Tibial artery (tissue), 4 donors: ENCODE measurements around the gene RNASEL.

Experiments
- DNase-seq, 2 donors: peaks; one replicate each; pipeline ENCODE4 v3.0.0-alpha.2; 2019
- H3K27ac ChIP-seq, 2 donors: fragments of 200-600 bp; sonication (generic) in 1 of 2; 1 replicate in 1 of 2; 2 replicates in 1 of 2; pipeline ENCODE4 v1.5.1; 2018 to 2019; ENCODE audit warnings: mild to moderate bottlenecking in 1 of 2
- H3K27me3 ChIP-seq, 2 donors: fragments of 200-600 bp; sonication (generic) in 1 of 2; one replicate each; pipeline versions ENCODE4 v1.5.1 to v1.6.0; 2016 to 2019
- H3K36me3 ChIP-seq, 3 donors: fragments of 200-600 bp; sonication (generic) in 2 of 3; one replicate each; pipeline ENCODE4 v1.5.1; 2016 to 2019; ENCODE audit warnings: mild to moderate bottlenecking in 2 of 3
- H3K4me1 ChIP-seq, 4 donors: fragments of 200-600 bp; sonication (generic) in 2 of 4; 1 replicate in 3 of 4; 2 replicates in 1 of 4; pipeline ENCODE4 v1.5.1; 2016 to 2019
- H3K4me3 ChIP-seq, 2 donors: fragments of 200-600 bp; sonication (generic) in 1 of 2; 1 replicate in 1 of 2; 2 replicates in 1 of 2; pipeline ENCODE4 v1.5.1; 2018 to 2019; ENCODE audit warnings: mild to moderate bottlenecking in 2 of 2
- H3K9me3 ChIP-seq, 3 donors: fragments of 200-600 bp; sonication (generic) in 1 of 3; one replicate each; pipeline ENCODE4 v1.5.1; 2016 to 2019
- intact Hi-C: fragments of 100-400 bp; cut with DNase I; formaldehyde crosslinking; loops from one replicate; pipeline ENCODE4 v1.15.0; 2023; ENCODE audit warnings: low total_unique reads
- TF ChIP-seq, protein P1 (sequence below), 2 experiments: fragments of 200-600 bp in 1 of 2; fragments of 450-650 bp in 1 of 2; IDR thresholded peaks; one replicate each; pipeline ENCODE4 v1.5.1; 2017 to 2019; ENCODE audit warnings: antibody characterized with exemption in 2 of 2, mild to moderate bottlenecking in 1 of 2, moderate library complexity in 1 of 2

The RNASEL gene, protein sequence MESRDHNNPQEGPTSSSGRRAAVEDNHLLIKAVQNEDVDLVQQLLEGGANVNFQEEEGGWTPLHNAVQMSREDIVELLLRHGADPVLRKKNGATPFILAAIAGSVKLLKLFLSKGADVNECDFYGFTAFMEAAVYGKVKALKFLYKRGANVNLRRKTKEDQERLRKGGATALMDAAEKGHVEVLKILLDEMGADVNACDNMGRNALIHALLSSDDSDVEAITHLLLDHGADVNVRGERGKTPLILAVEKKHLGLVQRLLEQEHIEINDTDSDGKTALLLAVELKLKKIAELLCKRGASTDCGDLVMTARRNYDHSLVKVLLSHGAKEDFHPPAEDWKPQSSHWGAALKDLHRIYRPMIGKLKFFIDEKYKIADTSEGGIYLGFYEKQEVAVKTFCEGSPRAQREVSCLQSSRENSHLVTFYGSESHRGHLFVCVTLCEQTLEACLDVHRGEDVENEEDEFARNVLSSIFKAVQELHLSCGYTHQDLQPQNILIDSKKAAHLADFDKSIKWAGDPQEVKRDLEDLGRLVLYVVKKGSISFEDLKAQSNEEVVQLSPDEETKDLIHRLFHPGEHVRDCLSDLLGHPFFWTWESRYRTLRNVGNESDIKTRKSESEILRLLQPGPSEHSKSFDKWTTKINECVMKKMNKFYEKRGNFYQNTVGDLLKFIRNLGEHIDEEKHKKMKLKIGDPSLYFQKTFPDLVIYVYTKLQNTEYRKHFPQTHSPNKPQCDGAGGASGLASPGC

DNA sequence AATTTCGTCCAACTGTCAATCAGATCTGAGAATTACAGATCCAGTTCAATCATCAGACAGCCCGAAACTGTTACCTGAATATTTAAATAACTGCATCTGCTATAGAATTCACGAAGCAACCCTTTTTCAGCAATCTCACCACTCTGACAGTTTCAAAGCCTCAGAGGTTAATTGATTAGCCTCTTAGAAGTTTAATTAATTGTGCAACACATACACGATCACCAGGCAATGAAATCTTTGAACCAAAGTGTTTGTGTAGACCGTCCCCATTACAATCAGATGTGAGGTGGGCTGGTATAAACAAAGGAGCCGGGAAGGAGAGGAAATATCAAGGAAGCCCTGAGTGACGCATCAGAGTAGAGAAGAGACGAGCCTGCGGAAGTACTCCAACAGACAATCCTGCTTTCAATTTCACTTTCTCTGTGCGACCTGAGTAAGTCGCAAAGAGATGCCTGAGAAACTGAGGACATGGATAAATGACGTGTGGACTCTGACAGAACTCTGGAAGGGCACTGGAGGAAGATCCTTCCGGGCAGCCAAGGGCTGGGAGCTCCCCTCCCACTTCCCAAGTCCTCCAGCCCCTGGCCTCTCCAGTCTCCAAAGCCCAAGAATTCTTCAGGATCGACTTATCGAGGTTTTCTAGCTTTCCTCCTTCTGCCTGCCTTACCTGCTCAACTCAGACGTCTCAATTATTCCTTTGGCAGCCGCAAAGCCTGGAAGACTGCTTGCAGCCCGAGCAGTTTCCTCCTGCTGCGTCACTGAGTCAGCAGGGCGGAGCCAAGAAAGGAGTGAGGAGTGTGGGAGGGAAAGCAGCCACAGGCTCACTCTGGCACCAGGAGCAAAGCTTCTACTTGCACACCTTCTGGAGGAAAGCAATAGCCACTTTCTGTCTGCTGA lies at the start of gene RNASEL:
Gene RNASEL, minus strand, starts transcription at position 757 of the 897 bp plus-strand sequence. CDS start 2,450 bp downstream, outside the sequence.
- peak within 1 kb of the TSS; percentile 56 to 75 for H3K4me3 ChIP-seq
- peak; percentile 70 to 87 for DNase-seq
- H3K36me3 ChIP-seq: peaks cover 0 to 4% (median 0%) of the 10 kb centered on the region in 3 donors
- peaks cover 0 to 34% (median 3%) of the 10 kb centered on the region in 4 donors for H3K4me1 ChIP-seq
- H3K9me3 ChIP-seq: no peaks in the 10 kb centered on the region
- intact Hi-C loops: loop anchor here (10.0 kb wide), 1 partner anchor 504 kb away; no protein-coding TSS in a partner anchor
- H3K27me3 ChIP-seq: no peaks in the 10 kb centered on the region
- H3K27ac ChIP-seq: peak within 1 kb of the TSS; percentile 71 to 85
- TF ChIP-seq, protein P1, sequence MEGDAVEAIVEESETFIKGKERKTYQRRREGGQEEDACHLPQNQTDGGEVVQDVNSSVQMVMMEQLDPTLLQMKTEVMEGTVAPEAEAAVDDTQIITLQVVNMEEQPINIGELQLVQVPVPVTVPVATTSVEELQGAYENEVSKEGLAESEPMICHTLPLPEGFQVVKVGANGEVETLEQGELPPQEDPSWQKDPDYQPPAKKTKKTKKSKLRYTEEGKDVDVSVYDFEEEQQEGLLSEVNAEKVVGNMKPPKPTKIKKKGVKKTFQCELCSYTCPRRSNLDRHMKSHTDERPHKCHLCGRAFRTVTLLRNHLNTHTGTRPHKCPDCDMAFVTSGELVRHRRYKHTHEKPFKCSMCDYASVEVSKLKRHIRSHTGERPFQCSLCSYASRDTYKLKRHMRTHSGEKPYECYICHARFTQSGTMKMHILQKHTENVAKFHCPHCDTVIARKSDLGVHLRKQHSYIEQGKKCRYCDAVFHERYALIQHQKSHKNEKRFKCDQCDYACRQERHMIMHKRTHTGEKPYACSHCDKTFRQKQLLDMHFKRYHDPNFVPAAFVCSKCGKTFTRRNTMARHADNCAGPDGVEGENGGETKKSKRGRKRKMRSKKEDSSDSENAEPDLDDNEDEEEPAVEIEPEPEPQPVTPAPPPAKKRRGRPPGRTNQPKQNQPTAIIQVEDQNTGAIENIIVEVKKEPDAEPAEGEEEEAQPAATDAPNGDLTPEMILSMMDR (IDR thresholded peaks at IDR 0.05): no peak

DNA sequence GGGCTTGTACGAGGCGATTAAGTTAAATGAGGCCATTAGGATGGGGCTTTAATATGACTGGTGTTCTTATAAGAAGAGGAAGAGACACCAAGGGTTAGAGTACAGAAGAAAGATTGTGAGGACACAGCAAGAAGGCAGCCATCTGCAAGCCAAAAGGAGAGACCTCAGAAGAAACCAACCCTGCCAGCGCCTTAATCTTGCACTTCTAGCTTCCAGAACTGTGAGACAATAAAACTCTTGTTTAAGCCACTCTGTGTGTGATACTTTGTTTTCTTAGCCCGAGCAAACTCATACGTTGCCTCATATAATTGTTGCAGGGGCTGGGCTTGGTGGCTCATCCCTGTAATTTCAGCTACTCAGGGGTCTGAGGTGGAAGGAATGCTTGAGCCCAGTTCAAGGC lies 48.7 kb upstream of the RNASEL start:
- Histone ChIP-seq H3K27ac (no peak overlapping the region), H3K4me1 (no peaks in the 10 kb centered on the region), H3K27me3 (no peaks in the 10 kb centered on the region), H3K9me3 (no peaks in the 10 kb centered on the region), H3K36me3 (no peaks in the 10 kb centered on the region), H3K4me3 (no peak overlapping the region)
- no peak for DNase-seq
- TF ChIP-seq, protein P1 (IDR thresholded peaks at IDR 0.05): no peak
- intact Hi-C loops: no loop called here

DNA sequence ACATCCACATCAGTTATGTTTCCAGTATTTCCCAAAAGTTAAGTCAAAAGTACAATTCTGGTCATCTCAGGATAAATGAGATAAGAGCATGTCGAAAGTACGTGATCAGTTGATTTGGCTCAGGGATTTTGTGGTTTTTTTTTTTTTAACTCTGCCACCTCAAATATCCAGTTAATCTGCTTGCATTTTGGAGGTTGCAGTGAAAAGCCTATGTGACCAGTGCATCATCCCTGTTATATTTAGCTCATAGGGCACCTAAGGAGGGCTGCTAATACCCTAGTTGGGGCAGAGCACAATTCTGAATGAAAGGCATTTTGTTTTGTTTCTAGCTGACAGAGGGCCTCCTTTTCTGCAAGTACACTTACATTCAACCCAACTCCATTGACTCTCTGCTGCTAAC lies 46.8 kb upstream of the RNASEL start:
- no peak for DNase-seq
- TF ChIP-seq, protein P1 (IDR thresholded peaks at IDR 0.05): no peak
- no peak overlapping the region for H3K27ac ChIP-seq
- no peaks in the 10 kb centered on the region for H3K4me1 ChIP-seq
- intact Hi-C loops: no loop called here
- no peaks in the 10 kb centered on the region for H3K36me3 ChIP-seq
- H3K27me3 ChIP-seq: no peaks in the 10 kb centered on the region
- no peaks in the 10 kb centered on the region for H3K9me3 ChIP-seq
- H3K4me3 ChIP-seq: no peak overlapping the region

DNA sequence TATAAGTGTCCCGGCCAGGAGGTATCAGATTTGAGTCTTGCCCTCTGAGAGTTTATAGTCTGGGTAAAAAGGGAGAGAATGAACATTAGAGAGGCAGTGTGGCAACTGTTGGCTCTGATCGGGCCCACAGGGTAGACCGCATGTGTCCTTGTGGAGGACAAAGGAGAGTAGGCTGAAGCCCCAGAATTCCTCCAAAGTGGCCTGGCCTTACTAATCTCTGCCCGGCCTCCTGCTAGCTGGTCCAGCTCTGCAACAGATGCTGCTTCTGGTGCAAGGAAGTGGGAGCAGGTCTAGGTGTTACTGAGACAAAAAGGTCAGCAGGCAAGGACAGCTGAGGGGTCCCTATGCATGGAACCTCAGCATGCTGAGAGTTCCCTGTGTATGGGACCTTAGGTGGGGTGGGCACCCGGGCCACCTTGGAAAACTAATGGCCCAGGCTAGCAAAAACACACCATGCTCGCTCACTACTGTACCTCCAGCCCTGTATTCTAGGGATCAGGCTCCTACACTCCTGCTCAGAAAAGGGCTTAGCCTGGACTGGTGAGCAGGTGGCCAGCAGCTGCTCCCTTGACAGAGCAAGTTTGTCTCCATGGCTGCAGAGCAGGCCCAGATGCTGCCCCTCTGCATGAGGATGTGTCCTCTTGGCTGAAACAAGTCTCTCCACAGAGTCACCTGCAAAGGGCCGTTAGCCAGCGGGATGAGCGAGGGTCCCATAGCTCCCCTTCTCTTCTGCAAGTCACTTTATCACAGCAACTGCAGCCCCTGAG lies 45.4 kb upstream of the RNASEL start:
- H3K9me3 ChIP-seq: no peaks in the 10 kb centered on the region

More for the DNA sequence above, 45.4 kb upstream of the RNASEL start:
- TF ChIP-seq, protein P1 (IDR thresholded peaks at IDR 0.05): no peak
- no peak for DNase-seq
- no peaks in the 10 kb centered on the region for H3K4me1 ChIP-seq
- no peak overlapping the region for H3K27ac ChIP-seq
- no peaks in the 10 kb centered on the region for H3K27me3 ChIP-seq
- H3K36me3 ChIP-seq: no peaks in the 10 kb centered on the region
- intact Hi-C loops: no loop called here
- no peak overlapping the region for H3K4me3 ChIP-seq
